SJCRH30 (cell line): Measurements from ENCODE around the gene ECD. TPM values are rescaled to one million over a fixed set of nuclear protein-coding genes. Genes with fewer than 3 reads are reported as not detected.
"Not testable (repeated sequence)": the region's sequence is repeated elsewhere in the genome, so short reads cannot be mapped to it uniquely, and the experiment has no call there.

Experiments
- DNase-seq, 2 experiments: peaks; one replicate each; pipeline ENCODE4 v3.0.0-alpha.2; 2015 to 2020
- H3K27ac ChIP-seq: fragments of 250-450 bp; sonication (Bioruptor Pico); 2 replicates; pipeline ENCODE4 v1.5.1; 2020; ENCODE audit warnings: mild to moderate bottlenecking, moderate library complexity
- H3K27me3 ChIP-seq: fragments of 250-450 bp; sonication (Bioruptor Pico); 2 replicates; pipeline ENCODE4 v1.5.1; 2020; ENCODE audit warnings: mild to moderate bottlenecking, moderate library complexity
- H3K36me3 ChIP-seq: fragments of 250-450 bp; sonication (Bioruptor Pico); 2 replicates; pipeline ENCODE4 v1.5.1; 2020; ENCODE audit warnings: mild to moderate bottlenecking, moderate library complexity
- H3K4me1 ChIP-seq: fragments of 250-450 bp; sonication (Bioruptor Pico); 2 replicates; pipeline ENCODE4 v1.5.1; 2020; ENCODE audit warnings: mild to moderate bottlenecking, moderate library complexity
- H3K4me3 ChIP-seq: fragments of 250-450 bp; sonication (Bioruptor Pico); 2 replicates; pipeline ENCODE4 v1.5.1; 2020; ENCODE audit warnings: mild to moderate bottlenecking, moderate library complexity
- H3K9me3 ChIP-seq: fragments of 250-450 bp; sonication (Bioruptor Pico); replicated peaks from 2 replicates; pipeline ENCODE4 v1.5.1; 2020; ENCODE audit warnings: mild to moderate bottlenecking, moderate library complexity
- total RNA-seq: library from RNA; depleted of rRNA; stranded (reverse); fragments of >200 nt; shearing (Covaris generic); gene quantifications from 2 replicates; pipeline ENCODE4 v1.2.3, GENCODE V29; 2014

Gene ECD
- total RNA-seq, 1 experiment from 2014 or later: 48.0 TPM

DNA sequence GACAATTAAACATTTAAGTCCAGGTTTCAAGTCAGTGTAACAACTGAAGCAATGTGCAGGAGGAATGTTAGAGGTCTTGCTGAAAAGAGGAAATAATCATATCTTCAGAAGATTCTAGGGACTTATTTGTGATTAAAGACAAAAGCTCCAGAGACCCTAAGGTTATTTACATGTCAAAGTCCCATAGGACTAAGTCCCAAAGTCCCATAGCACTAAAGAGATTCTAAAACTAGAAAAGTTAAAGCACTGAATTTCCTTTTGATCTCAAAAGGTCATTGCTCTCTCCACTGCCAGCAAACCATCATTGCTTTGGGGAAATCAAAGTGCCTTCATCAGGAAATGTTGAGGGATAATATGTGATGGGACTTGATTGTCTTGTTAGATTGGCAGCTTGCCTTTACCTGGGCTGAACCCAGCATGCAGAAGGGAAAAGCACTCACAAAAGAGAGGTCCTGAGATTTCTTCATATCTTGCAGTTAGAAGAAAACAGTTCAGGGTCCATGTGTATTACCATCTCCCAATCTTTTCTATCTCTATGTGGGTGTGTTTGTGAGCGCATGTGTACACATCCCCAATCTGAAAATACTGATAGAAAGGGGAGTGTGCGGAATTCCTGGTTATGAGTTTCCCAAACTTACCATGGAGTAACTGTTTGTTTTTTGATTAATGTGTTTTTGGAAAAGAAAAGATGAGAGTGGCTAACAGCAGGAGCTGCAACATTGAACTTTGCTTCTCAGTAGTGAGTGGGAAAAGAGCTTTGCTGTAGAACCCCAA lies 35.7 kb downstream of the ECD start:
- Histone ChIP-seq H3K4me3 (no peak overlapping the region), H3K27ac (no peak overlapping the region), H3K9me3 (no peaks in the 10 kb centered on the region), H3K36me3 (peaks cover 67% of the 10 kb centered on the region), H3K4me1 (no peaks in the 10 kb centered on the region), H3K27me3 (no peaks in the 10 kb centered on the region)
- no peak for DNase-seq

DNA sequence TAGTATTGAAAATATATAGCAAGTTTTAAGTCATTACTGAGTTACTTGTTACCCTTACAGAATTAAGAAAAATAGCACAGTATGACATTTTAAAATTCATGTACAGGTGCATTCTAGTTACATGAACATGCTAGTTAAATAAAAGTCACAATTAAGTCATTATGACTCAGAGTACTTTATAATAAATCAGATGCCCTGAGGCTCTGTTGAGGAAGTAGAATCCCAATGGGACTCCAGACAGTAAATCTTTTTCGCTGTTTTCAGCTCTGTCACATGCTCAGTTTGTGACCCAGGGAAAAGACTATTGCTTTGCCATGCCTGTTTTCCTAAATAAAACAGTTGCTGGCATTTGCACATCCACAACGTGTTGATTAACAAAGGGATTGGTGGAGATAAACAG lies 36.5 kb downstream of the ECD start:
- H3K4me1 ChIP-seq: no peaks in the 10 kb centered on the region
- DNase-seq: no peak
- H3K4me3 ChIP-seq: no peak overlapping the region
- H3K36me3 ChIP-seq: peaks cover 61% of the 10 kb centered on the region
- no peaks in the 10 kb centered on the region for H3K9me3 ChIP-seq
- no peak overlapping the region for H3K27ac ChIP-seq
- H3K27me3 ChIP-seq: no peaks in the 10 kb centered on the region

DNA sequence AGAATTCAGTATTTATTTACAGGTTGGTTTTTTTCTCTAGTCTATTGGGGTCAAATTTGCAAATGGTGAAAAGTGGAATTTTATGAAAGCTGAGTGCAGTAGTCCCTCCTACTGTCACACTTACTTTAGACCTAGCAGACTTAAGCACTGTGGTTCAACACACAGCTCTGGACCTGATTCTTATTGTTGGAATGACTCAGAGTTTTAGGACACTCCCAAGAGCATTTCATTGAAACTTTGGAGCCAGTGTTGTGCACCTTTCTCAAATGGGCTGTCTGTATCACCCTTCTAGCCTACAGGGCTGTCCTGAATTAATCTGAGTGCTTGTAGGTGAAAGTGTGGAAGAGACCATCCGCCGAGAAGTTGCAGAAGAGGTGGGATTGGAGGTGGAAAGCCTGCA lies 41.5 kb downstream of the ECD start:
- Histone ChIP-seq H3K4me3 (no peak overlapping the region), H3K27ac (no peak overlapping the region), H3K27me3 (no peaks in the 10 kb centered on the region), H3K36me3 (peaks cover 19% of the 10 kb centered on the region), H3K9me3 (no peaks in the 10 kb centered on the region), H3K4me1 (no peaks in the 10 kb centered on the region)
- no peak for DNase-seq

DNA sequence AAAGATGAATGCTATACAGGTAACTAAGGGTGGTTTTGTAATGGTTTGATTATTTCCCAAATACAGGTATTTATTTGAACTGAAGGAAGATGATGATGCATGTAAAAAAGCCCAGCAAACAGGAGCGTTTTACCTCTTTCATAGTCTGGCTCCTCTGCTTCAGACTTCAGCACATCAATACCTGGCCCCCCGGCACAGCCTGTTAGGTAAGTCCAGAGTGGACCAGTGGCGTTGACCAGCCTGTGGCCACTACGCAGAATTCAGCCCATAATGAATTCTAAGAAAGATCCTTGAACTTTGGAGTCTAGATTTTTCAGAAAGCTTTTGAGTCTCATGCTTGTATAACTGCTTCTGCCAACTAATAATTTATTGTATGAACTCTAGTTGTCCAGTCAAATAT lies 47.9 kb downstream of the ECD start:
- 0 out of 2 replicates have a peak, but pooled peaks cover 2% of the 10 kb centered on the region for H3K36me3 ChIP-seq
- H3K9me3 ChIP-seq: no peaks in the 10 kb centered on the region
- H3K27me3 ChIP-seq: no peaks in the 10 kb centered on the region
- no peak for DNase-seq
- no peak overlapping the region for H3K4me3 ChIP-seq
- no peaks in the 10 kb centered on the region for H3K4me1 ChIP-seq
- H3K27ac ChIP-seq: no peak overlapping the region

DNA sequence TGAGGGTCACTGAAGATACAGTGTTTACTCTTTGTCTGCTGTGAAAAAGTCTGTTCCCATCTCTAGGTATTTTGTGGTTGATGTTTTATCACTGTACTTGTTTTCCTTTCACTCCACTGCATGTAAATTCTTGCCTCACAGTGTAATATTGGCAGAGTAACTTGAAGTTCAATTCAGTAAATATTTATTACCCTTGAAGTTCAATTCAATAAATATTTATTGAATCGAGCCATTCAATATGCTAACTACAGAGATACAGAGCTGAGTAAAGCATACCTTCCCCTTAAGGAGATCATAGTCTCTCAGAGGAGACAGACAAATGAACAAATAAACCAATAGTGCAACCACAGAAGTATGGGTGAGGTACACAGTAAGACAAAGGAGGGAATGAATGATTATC lies 48.4 kb downstream of the ECD start:
- Histone ChIP-seq H3K4me3 (no peak overlapping the region), H3K27ac (no peak overlapping the region), H3K36me3 (no peaks in the 10 kb centered on the region), H3K4me1 (no peaks in the 10 kb centered on the region), H3K9me3 (no peaks in the 10 kb centered on the region), H3K27me3 (no peaks in the 10 kb centered on the region)
- no peak for DNase-seq

DNA sequence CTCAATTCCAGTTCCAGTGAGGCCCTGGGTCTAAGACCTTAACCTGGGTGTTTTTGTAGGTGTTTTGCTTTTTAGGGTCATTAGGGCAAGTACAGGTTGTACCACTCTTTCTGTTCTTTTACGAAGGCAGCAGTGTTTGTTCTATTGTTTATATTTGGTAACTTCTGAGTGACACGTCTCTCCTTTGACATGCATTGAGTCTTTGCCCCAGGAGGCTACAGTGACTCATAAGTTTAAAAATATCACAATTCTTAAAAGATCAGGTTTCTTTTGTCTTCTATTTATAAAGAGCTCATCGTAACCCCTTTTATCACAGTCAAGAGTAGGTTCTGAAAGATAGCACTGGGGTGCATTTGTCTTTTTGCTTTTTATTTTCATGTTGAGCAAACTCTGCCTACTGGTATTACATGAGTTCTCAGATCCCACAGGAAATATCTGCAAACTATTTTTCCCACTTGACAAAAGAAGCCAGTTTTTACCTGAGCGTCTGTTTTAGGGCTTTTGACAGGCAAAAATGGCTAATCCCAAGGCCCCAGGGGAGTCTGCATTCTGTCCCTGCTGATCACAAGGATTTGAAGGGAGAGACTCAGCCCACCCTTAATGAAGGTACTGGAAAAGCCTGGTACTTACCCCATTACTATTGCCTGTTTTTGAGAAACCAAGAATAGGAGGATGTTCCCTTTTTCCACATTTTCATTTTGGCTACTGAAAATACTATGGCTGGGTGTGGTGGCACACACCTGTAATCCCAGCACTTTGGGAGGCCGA lies 49.6 kb downstream of the ECD start:
- Histone ChIP-seq H3K4me3 (no peak overlapping the region), H3K4me1 (no peaks in the 10 kb centered on the region), H3K36me3 (0 out of 2 replicates have a peak, but pooled peaks cover 2% of the 10 kb centered on the region), H3K9me3 (no peaks in the 10 kb centered on the region), H3K27ac (no peak overlapping the region), H3K27me3 (no peaks in the 10 kb centered on the region)
- no peak for DNase-seq

DNA sequence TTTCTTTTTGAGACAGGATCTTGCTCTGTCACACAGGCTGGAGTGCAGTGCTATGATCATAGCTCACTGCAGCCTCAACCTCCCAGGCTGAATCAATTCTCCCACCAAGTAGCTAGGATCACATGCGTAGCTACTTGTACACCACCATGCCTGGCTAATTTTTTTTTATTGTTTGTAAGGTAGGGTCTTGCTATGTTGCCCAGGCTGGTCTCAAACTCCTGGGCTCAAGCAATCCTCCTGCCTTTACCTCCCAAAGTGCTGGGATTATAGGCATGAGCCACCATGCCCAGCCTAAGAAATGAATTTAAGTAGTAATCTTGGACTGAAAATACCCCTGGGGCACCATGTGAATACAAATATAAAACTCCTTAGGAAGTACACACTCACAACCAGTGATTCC lies 51.8 kb downstream of the ECD start:
- Histone ChIP-seq H3K4me1 (no peaks in the 10 kb centered on the region), H3K9me3 (no peaks in the 10 kb centered on the region), H3K27ac (no peak overlapping the region), H3K27me3 (no peaks in the 10 kb centered on the region), H3K36me3 (0 out of 2 replicates have a peak, but pooled peaks cover 2% of the 10 kb centered on the region), H3K4me3 (no peak overlapping the region)
- DNase-seq: no peak

DNA sequence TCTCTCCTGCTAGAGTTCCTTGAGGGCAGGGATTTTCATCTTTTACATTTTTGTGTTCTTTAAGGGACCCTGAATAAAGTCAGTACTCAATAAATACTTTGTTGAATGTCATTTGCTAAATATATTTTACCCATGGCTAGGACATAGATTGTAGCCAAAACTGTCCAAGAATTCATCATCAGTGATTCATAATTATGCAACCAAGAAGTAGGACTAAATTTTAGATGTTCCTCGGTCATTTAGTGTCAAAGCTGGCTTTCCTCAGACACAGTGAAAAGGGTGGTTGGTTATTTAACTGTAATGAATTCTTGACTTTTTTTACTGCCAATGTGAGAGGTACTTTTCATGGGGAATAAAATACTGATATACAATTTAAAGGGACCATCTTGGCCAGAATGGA lies 54.3 kb downstream of the ECD start:
- peaks cover 7% of the 10 kb centered on the region; the same call in 1 of the 2 replicates for H3K36me3 ChIP-seq
- no peak for DNase-seq
- H3K4me1 ChIP-seq: no peaks in the 10 kb centered on the region
- no peak overlapping the region for H3K27ac ChIP-seq
- no peaks in the 10 kb centered on the region for H3K27me3 ChIP-seq
- 0 out of 2 replicates have a peak, but pooled peaks cover 2% of the 10 kb centered on the region for H3K9me3 ChIP-seq
- H3K4me3 ChIP-seq: no peak overlapping the region

DNA sequence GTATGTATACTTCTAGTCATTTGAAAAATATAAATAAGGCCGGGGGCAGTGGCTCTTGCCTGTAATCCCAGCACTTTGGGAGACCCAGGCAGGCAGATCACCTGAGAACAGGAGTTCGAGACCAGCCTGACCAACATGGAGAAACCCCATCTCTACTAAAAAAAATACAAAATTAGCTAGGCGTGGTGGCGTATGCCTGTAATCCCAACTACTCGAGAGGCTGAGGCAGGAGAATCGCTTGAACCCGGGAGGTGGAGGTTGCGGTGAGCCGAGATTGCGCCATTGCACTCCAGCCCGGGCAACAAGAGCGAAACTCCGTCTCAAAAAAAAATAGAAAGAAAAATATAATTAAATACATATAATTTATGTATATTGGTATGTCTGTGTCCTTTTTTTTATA lies 55.8 kb downstream of the ECD start:
- not testable (repeated sequence) for H3K27ac ChIP-seq, H3K4me1 ChIP-seq

DNA sequence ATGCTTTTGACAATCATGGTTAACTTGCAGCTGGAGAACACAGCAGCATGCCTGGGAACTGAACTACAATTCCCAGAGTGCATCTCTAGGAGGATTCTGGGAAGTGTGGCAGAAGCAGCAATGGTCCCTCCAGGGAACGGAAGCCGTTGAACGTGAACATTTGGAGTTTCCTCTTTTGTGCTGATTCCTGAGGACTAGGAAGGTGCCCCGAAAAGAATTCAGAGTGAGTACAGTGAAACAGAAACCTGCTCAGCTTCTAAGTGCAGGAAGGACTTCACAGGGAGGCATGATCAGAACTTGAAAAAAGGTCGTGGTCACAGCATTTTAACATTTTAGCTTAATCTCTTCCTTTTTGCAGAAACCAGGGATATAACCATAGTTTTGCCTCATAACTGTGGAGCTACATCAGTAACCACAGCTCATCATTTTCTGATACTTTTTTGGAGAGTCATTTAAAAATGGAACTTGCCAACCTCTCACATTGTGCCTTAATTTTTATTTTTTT lies 57.4 kb downstream of the ECD start, which contains the start of gene NUDT13:
Gene NUDT13 (plus strand): TSS at position 111 of the 505 bp plus-strand sequence. CDS start 3,911 bp downstream, outside the sequence.
- Histone ChIP-seq H3K4me1 (no peaks in the 10 kb centered on the region), H3K27me3 (no peaks in the 10 kb centered on the region), H3K36me3 (peaks cover 7% of the 10 kb centered on the region; the same call in 1 of the 2 replicates), H3K9me3 (0 out of 2 replicates have a peak, but pooled peaks cover 2% of the 10 kb centered on the region), H3K27ac (peak within 1 kb of the TSS; percentile 13; the same call in 1 of the 2 replicates), H3K4me3 (peak within 1 kb of the TSS; percentile 45)
- peak; percentile 36 to 62 for DNase-seq

More for the DNA sequence above, 55.8 kb downstream of the ECD start:
- DNase-seq, H3K27me3 ChIP-seq, H3K9me3 ChIP-seq, H3K36me3 ChIP-seq, H3K4me3 ChIP-seq: not testable (repeated sequence)

DNA sequence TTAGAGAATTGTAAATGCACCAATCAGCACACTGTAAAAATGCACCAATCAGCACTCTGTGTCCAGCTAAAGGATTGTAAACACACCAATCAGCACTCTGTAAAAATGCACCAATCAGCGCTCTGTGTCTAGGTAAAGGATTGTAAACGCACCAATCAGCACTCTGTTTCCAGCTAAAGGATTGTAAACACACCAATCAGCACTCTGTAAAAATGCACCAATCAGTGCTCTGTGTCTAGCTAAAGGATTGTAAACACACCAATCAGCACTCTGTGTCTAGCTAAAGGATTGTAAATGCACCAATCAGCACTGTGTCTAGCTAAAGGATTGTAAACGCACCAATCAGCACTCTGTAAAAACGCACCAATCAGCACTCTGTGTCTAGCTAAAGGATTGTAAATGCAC lies 58.6 kb downstream of the ECD start:
- not testable (repeated sequence) for H3K36me3 ChIP-seq, DNase-seq, H3K4me1 ChIP-seq, H3K27me3 ChIP-seq, H3K27ac ChIP-seq, H3K4me3 ChIP-seq, H3K9me3 ChIP-seq

DNA sequence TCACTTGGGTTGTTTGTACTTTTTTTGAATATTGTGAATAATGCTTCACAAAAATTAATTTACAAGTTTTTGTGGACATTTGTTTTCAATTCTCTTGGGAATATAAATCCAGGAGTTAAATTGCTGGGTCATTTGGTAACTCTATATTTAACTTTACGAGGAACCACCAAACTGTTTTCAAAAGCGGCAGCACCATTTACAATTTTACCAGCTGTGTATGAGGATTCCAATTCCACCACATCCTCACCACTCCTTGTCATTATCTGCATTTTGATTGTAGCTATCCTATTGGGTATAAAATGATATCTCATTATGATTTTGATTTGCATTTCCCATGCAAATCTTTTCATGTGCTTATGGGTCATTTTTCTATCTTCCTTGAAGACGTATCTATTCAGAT lies 61.5 kb downstream of the ECD start:
- no peak for DNase-seq
- Histone ChIP-seq H3K27ac (no peak overlapping the region), H3K36me3 (peaks cover 5% of the 10 kb centered on the region; the same call in 1 of the 2 replicates)

DNA sequence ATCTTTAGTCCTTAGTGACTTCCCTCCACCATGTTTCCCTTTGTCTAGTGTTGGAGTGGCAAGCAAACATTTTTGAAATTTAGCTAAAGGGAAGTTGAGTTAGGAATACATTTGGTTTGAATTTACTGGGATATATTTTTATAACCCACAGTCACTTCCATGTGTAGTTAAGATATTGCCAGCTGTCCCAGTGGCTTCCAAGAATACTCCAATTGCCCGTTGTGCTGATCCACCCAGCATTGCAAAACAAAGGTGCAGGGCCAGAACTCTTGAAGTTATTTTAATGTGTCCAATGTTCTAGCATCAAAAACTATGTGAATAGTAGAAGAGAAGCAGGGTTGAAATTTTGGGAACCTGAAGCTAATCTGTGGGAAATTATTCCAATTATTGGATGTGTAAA lies 68.7 kb downstream of the ECD start:
- no peak overlapping the region for H3K27ac ChIP-seq
- DNase-seq: no peak
- no peaks in the 10 kb centered on the region for H3K36me3 ChIP-seq
- no peaks in the 10 kb centered on the region for H3K9me3 ChIP-seq
- no peaks in the 10 kb centered on the region for H3K4me1 ChIP-seq
- H3K27me3 ChIP-seq: no peaks in the 10 kb centered on the region
- no peak overlapping the region for H3K4me3 ChIP-seq

More for the DNA sequence above, 61.5 kb downstream of the ECD start:
- H3K4me3 ChIP-seq: no peak overlapping the region
- H3K27me3 ChIP-seq: no peaks in the 10 kb centered on the region
- H3K9me3 ChIP-seq: 0 out of 2 replicates have a peak, but pooled peaks cover 2% of the 10 kb centered on the region
- no peaks in the 10 kb centered on the region for H3K4me1 ChIP-seq

DNA sequence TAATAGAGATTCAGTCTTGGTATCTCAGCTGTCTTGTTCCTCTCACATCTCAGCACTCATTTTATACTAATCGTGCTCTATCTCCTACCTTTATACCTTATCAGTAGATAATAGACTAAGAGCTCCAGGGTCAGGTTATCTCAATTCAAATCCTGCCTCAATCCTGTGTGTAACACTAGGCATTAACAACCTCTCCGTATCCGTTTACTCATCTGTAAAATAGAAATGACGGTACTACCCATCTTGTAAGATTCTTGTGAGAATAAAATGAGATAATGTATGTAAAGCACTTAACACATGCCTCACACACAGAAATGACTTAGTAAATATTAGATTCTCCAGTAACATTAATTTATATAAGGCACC lies 70.5 kb downstream of the ECD start:
- Histone ChIP-seq H3K36me3 (no peaks in the 10 kb centered on the region), H3K4me3 (peak overlapping the region; percentile 72), H3K27me3 (no peaks in the 10 kb centered on the region), H3K9me3 (no peaks in the 10 kb centered on the region), H3K4me1 (no peaks in the 10 kb centered on the region), H3K27ac (peak overlapping the region; percentile 57; the same call in 1 of the 2 replicates)
- DNase-seq: no peak
